ENCODE measurements around the gene VTI1A. TPM values are rescaled to one million over a fixed set of nuclear protein-coding genes. Genes with fewer than 3 reads are reported as not detected.

Gene VTI1A
- polyA plus RNA-seq, 2 of the 4 experiments (the other 2 are of a cell fraction), result 17.0 to 25.3 TPM

DNA sequence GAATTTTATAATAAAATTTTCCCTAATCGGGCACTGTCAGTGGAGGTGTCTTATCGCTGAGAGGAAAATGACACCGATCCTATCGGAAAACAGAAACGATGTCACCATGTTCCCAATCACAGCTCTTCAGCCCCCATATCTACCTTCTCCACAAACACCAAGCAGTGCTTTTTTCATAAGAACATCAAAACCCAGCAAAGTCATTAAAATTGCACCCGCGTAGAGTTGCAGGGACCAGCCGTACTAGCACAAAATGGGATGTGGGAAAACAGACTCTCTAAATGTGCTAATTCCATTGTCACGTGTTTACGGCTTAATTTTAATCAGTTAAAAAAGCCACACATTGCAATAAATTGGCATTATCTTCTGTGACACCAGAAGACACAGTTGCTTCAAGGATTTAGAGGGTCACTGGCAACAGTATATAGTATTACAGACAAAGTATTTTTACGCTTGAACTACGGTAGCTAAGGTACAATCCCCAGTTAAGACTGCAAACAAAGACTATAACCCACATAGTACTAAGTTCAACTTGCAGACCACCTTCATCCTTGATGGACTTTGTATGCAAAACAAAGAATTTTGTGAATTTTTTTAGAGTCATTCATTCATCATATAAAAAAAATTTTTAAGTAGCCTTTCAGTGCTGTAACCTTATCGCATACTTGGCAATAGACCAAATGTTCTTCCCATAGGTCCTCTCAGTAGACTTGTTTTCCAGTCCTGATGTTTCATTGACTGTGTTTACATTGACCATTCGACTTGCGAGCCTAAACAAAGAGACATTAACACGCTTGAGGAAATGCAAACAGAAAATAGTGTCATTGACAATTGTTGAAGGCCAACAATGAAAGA is 116.0 kb downstream of the VTI1A start:
- H3K4me2 ChIP-seq, result peak overlapping the region; percentile 53
- H3K4me1 ChIP-seq, result peaks cover 34% of the 10 kb centered on the region
- H3K27ac ChIP-seq, result no peak overlapping the region
- 72% methylated on average over 16 of the region's 16 CpGs for WGBS (ENCODE audit: missing lambda C conversion rate)
- no peaks in the 10 kb centered on the region for H3K9me3 ChIP-seq
- ATAC-seq (peak in 1 of 2 experiments; percentile 70; a peak in 3 of 6 replicates), FAIRE-seq (no peak), DNase-seq (ENCODE audit: low read depth in 1 of 2, low spot score in 1 of 2) (peak in 1 of 2 experiments; percentile 53)
- POLR2A ChIA-PET, result no interaction called here
- CTCF ChIA-PET, result interaction anchor here (0.6 to 3.9 kb wide), 3 partner anchors 169 to 823 kb away, joined by 3 to 13 read pairs (median 3); no protein-coding TSS in a partner anchor
- H3K4me3 ChIP-seq, result no peak overlapping the region
- no peak for TF ChIP-seq CEBPB (IDR thresholded peaks at IDR 0.05)
- no peak for TF ChIP-seq CHD2 (IDR thresholded peaks at IDR 0.05; ENCODE audit: low read length, partially characterized antibody)
- TF ChIP-seq SMC3 (IDR thresholded peaks at IDR 0.05), result no peak
- TF ChIP-seq FOXS1 (CRISPR knock-in tag; IDR thresholded peaks at IDR 0.05), result no peak
- no peak for TF ChIP-seq MAFK (IDR thresholded peaks at IDR 0.05; ENCODE audit: partially characterized antibody)
- no peak for TF ChIP-seq POLR2AphosphoS2 (conservative IDR thresholded peaks at IDR 0.05; ENCODE audit: low read length)
- no peak for TF ChIP-seq FOSB (CRISPR knock-in tag; IDR thresholded peaks at IDR 0.05)
- TF ChIP-seq, protein P1, sequence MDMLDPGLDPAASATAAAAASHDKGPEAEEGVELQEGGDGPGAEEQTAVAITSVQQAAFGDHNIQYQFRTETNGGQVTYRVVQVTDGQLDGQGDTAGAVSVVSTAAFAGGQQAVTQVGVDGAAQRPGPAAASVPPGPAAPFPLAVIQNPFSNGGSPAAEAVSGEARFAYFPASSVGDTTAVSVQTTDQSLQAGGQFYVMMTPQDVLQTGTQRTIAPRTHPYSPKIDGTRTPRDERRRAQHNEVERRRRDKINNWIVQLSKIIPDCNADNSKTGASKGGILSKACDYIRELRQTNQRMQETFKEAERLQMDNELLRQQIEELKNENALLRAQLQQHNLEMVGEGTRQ (IDR thresholded peaks at IDR 0.05), result no peak
- TF ChIP-seq ZSCAN20 (CRISPR knock-in tag; IDR thresholded peaks at IDR 0.05), result no peak
- no peak for TF ChIP-seq ATOH8 (CRISPR knock-in tag; IDR thresholded peaks at IDR 0.05; ENCODE audit: low read depth)
- no peak for TF ChIP-seq HMGXB4 (CRISPR knock-in tag; IDR thresholded peaks at IDR 0.05; ENCODE audit: borderline replicate concordance)
- TF ChIP-seq BHLHE40 (IDR thresholded peaks at IDR 0.05; ENCODE audit: low read depth, low read length), result no peak
- TF ChIP-seq ELK1 (IDR thresholded peaks at IDR 0.05; ENCODE audit: low read depth, low read length), result no peak
- TF ChIP-seq RNF2 (IDR thresholded peaks at IDR 0.05; ENCODE audit: borderline replicate concordance, low read depth), result no peak
- TF ChIP-seq EHF (CRISPR knock-in tag; IDR thresholded peaks at IDR 0.05), result no peak
- TF ChIP-seq NR3C1 (IDR thresholded peaks at IDR 0.05), result no peak
- no peak for TF ChIP-seq HEYL (CRISPR knock-in tag; IDR thresholded peaks at IDR 0.05)

- H3K4me1 ChIP-seq, result peaks cover 34% of the 10 kb centered on the region
- H3K4me3 ChIP-seq, result no peak overlapping the region
- no peak for DNase-seq (ENCODE audit: low read depth in 1 of 2, low spot score in 1 of 2)
- no peak overlapping the region for H3K27ac ChIP-seq
- H3K4me2 ChIP-seq, result peak overlapping the region; percentile 53
- no peak for ATAC-seq
- CTCF ChIA-PET, result interaction anchor here (0.6 to 3.9 kb wide), 9 partner anchors 11 to 890 kb away, joined by 3 to 13 read pairs (median 4); no protein-coding TSS in a partner anchor
- FAIRE-seq, result no peak
- H3K9me3 ChIP-seq, result no peaks in the 10 kb centered on the region
- WGBS (ENCODE audit: missing lambda C conversion rate), result 39% methylated on average over 2 of the region's 2 CpGs
- TF ChIP-seq KDM5A (IDR thresholded peaks at IDR 0.05), result no peak
- no peak for TF ChIP-seq KDM1A (IDR thresholded peaks at IDR 0.05; ENCODE audit: low read depth)
- TF ChIP-seq ESRRA (IDR thresholded peaks at IDR 0.05; ENCODE audit: borderline replicate concordance, low read length), result no peak
- no peak for TF ChIP-seq ZC3H11A (IDR thresholded peaks at IDR 0.05)
- TF ChIP-seq CEBPB (IDR thresholded peaks at IDR 0.05), result no peak
- TF ChIP-seq E2F6 (IDR thresholded peaks at IDR 0.05; ENCODE audit: borderline replicate concordance, low read depth), result no peak
- no peak for TF ChIP-seq SMC3 (IDR thresholded peaks at IDR 0.05)
- no peak for TF ChIP-seq NFE2L2 (conservative IDR thresholded peaks at IDR 0.05; ENCODE audit: low read length)
- no peak for TF ChIP-seq RNF2 (IDR thresholded peaks at IDR 0.05; ENCODE audit: borderline replicate concordance, low read depth)
- no peak for TF ChIP-seq RAD21 (conservative IDR thresholded peaks at IDR 0.05 in 1 of 2, IDR thresholded peaks at IDR 0.05 in 1 of 2)
- TF ChIP-seq, protein P2, sequence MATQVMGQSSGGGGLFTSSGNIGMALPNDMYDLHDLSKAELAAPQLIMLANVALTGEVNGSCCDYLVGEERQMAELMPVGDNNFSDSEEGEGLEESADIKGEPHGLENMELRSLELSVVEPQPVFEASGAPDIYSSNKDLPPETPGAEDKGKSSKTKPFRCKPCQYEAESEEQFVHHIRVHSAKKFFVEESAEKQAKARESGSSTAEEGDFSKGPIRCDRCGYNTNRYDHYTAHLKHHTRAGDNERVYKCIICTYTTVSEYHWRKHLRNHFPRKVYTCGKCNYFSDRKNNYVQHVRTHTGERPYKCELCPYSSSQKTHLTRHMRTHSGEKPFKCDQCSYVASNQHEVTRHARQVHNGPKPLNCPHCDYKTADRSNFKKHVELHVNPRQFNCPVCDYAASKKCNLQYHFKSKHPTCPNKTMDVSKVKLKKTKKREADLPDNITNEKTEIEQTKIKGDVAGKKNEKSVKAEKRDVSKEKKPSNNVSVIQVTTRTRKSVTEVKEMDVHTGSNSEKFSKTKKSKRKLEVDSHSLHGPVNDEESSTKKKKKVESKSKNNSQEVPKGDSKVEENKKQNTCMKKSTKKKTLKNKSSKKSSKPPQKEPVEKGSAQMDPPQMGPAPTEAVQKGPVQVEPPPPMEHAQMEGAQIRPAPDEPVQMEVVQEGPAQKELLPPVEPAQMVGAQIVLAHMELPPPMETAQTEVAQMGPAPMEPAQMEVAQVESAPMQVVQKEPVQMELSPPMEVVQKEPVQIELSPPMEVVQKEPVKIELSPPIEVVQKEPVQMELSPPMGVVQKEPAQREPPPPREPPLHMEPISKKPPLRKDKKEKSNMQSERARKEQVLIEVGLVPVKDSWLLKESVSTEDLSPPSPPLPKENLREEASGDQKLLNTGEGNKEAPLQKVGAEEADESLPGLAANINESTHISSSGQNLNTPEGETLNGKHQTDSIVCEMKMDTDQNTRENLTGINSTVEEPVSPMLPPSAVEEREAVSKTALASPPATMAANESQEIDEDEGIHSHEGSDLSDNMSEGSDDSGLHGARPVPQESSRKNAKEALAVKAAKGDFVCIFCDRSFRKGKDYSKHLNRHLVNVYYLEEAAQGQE (IDR thresholded peaks at IDR 0.05), result no peak
- TF ChIP-seq TFCP2L1 (CRISPR knock-in tag; IDR thresholded peaks at IDR 0.05), result no peak
- no peak for TF ChIP-seq MAX (IDR thresholded peaks at IDR 0.05)
- TF ChIP-seq FOXS1 (CRISPR knock-in tag; IDR thresholded peaks at IDR 0.05), result no peak
- POLR2A ChIA-PET, result no interaction called here
Observed at GRCh38 chr10:112564337-112564736, 117.3 kb downstream of the VTI1A start.

Measured in A549 (cell line).